ENCODE results near the gene UTP3. TPM values are rescaled to one million over a fixed set of nuclear protein-coding genes. Genes with fewer than 3 reads are reported as not detected.
"Not testable (repeated sequence)": the region's sequence is repeated elsewhere in the genome, so short reads cannot be mapped to it uniquely, and the experiment has no call there.

Gene UTP3
- total RNA-seq, 1 donor = 23.3 TPM

- TF ChIP-seq CTCF (IDR thresholded peaks at IDR 0.05; ENCODE audit: insufficient read depth, low read depth, low read length) = no peak
- DNase-seq (ENCODE audit: low read depth) = no peak
- H3K4me3 ChIP-seq (ENCODE audit: low read depth, low read length) = no peak overlapping the region
Observed at GRCh38 chr4:70658418-70658817, 29.9 kb upstream of the UTP3 start.

GRCh38 chr4:70660106-70660505, 28.2 kb upstream of the UTP3 start:
- no peak for DNase-seq (ENCODE audit: low read depth)
- H3K4me3 ChIP-seq (ENCODE audit: low read depth, low read length) = no peak overlapping the region
- no peak for TF ChIP-seq CTCF (IDR thresholded peaks at IDR 0.05; ENCODE audit: insufficient read depth, low read depth, low read length)

- DNase-seq (ENCODE audit: low read depth); H3K4me3 ChIP-seq (ENCODE audit: low read depth, low read length): not testable (repeated sequence)
Observed at GRCh38 chr4:70661309-70661922, 26.9 kb upstream of the UTP3 start.

GRCh38 chr4:70666369-70666768, 22.0 kb upstream of the UTP3 start, which contains the start of gene JCHAIN:
Gene JCHAIN, minus strand, starts transcription at chr4:70666508. Its CDS starts 18 bp downstream, at chr4:70666490.
- DNase-seq (ENCODE audit: low read depth) = peak; percentile 23
- H3K4me3 ChIP-seq (ENCODE audit: low read depth, low read length) = no peak within 1 kb of the TSS
- no peak for TF ChIP-seq CTCF (IDR thresholded peaks at IDR 0.05; ENCODE audit: insufficient read depth, low read depth, low read length)

- peak; percentile 47 for DNase-seq (ENCODE audit: low read depth)
- TF ChIP-seq CTCF (IDR thresholded peaks at IDR 0.05; ENCODE audit: insufficient read depth, low read depth, low read length) = no peak
- no peak overlapping the region for H3K4me3 ChIP-seq (ENCODE audit: low read depth, low read length)
Observed at GRCh38 chr4:70667740-70668535, 20.4 kb upstream of the UTP3 start.

- no peak overlapping the region for H3K4me3 ChIP-seq (ENCODE audit: low read depth, low read length)
- peak; percentile 22 for DNase-seq (ENCODE audit: low read depth)
- TF ChIP-seq CTCF (IDR thresholded peaks at IDR 0.05; ENCODE audit: insufficient read depth, low read depth, low read length) = no peak
Observed at GRCh38 chr4:70670332-70671014, 17.9 kb upstream of the UTP3 start.

GRCh38 chr4:70671091-70671490, 17.2 kb upstream of the UTP3 start:
- DNase-seq (ENCODE audit: low read depth) = no peak
- H3K4me3 ChIP-seq (ENCODE audit: low read depth, low read length) = no peak overlapping the region
- TF ChIP-seq CTCF (IDR thresholded peaks at IDR 0.05; ENCODE audit: insufficient read depth, low read depth, low read length) = no peak

Data from fibroblast of villous mesenchyme (primary cell).